Mucosa of stomach (tissue), 1 donor: Measurements from ENCODE around the gene OTUB1.

Experiments used
- H3K27me3 ChIP-seq: one replicate; pipeline ENCODE4 v1.7.0; 2013; ENCODE audit warnings: mild to moderate bottlenecking, low read length; ENCODE audit not compliant: control insufficient read depth, insufficient read depth
- H3K36me3 ChIP-seq: one replicate; pipeline ENCODE4 v1.7.0; 2013; ENCODE audit warnings: low read length; ENCODE audit not compliant: control insufficient read depth, insufficient read depth
- H3K4me1 ChIP-seq: one replicate; pipeline ENCODE4 v1.7.0; 2013; ENCODE audit warnings: mild to moderate bottlenecking, low read length; ENCODE audit not compliant: control insufficient read depth, insufficient read depth
- H3K4me3 ChIP-seq: one replicate; pipeline ENCODE4 v1.7.0; 2013; ENCODE audit warnings: low read length
- H3K9ac ChIP-seq: one replicate; pipeline ENCODE4 v1.7.0; 2013; ENCODE audit warnings: mild to moderate bottlenecking, low read length, moderate library complexity
- H3K9me3 ChIP-seq: one replicate; pipeline ENCODE4 v1.7.0; 2013; ENCODE audit warnings: mild to moderate bottlenecking, low read length, moderate library complexity; ENCODE audit not compliant: control insufficient read depth
- donor health status: Pancreatic carcinoma.

The OTUB1 gene

GRCh38 chr11:64023712-64024710, 37.8 kb downstream of the OTUB1 start:
- Histone ChIP-seq H3K9me3 (no peaks in the 10 kb centered on the region), H3K4me3 (no peak overlapping the region), H3K27me3 (peaks cover 9% of the 10 kb centered on the region), H3K9ac (no peak overlapping the region), H3K4me1 (peaks cover 6% of the 10 kb centered on the region), H3K36me3 (no peaks in the 10 kb centered on the region)

GRCh38 chr11:64025205-64025604, 39.0 kb downstream of the OTUB1 start:
- Histone ChIP-seq H3K4me3 (no peak overlapping the region), H3K36me3 (no peaks in the 10 kb centered on the region), H3K9ac (no peak overlapping the region), H3K9me3 (no peaks in the 10 kb centered on the region), H3K27me3 (peaks cover 8% of the 10 kb centered on the region), H3K4me1 (peaks cover 10% of the 10 kb centered on the region)

- H3K36me3 ChIP-seq = no peaks in the 10 kb centered on the region
Measured at GRCh38 chr11:64026575-64027205, 40.5 kb downstream of the OTUB1 start.

GRCh38 chr11:64027651-64028397, 41.6 kb downstream of the OTUB1 start:
- Histone ChIP-seq H3K27me3 (peaks cover 8% of the 10 kb centered on the region), H3K9ac (no peak overlapping the region), H3K4me1 (peaks cover 13% of the 10 kb centered on the region), H3K9me3 (no peaks in the 10 kb centered on the region), H3K4me3 (no peak overlapping the region), H3K36me3 (no peaks in the 10 kb centered on the region)

More at GRCh38 chr11:64026575-64027205, 40.5 kb downstream of the OTUB1 start:
- peaks cover 8% of the 10 kb centered on the region for H3K27me3 ChIP-seq
- H3K4me1 ChIP-seq = peaks cover 13% of the 10 kb centered on the region
- no peaks in the 10 kb centered on the region for H3K9me3 ChIP-seq
- H3K9ac ChIP-seq = no peak overlapping the region
- no peak overlapping the region for H3K4me3 ChIP-seq

DNA sequence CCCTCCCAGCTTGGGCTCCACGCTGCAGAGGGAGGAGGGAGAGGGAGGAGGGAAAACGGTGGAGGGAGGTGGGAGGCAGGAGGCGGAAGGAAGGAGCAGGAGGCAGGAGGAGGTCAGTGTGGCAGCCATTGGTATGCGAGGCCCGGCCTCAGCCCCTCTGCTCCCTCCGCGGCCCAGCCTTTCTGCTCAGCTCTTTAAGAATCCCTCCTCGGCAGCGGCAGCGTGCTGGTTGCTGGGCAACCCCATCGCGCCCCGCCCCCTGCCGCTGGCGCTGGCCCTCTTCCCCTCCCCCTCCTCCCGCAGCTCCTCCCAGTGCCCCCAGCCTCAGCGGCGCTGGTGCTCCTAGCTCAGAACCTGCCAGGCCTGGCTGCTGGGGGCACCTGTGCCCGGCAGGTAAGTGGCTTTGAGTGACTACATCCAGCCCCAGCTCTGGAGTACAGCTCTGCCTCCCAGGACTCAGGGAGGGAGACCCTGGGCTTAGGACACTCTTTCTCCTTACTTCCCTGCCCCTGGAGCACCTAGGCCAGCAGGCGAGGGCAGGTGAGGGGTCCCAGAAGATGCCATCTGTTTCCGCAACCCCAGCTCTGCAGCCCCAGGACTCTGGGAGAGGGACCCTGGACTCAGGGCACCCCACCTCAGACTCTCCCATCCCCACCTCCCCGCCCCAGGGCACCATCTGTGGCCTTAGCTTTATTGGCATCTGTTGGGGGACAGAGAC, 42.3 kb downstream of the OTUB1 start:
- Histone ChIP-seq H3K4me1 (peaks cover 13% of the 10 kb centered on the region), H3K9ac (no peak overlapping the region), H3K27me3 (peaks cover 11% of the 10 kb centered on the region), H3K4me3 (no peak overlapping the region), H3K36me3 (no peaks in the 10 kb centered on the region), H3K9me3 (no peaks in the 10 kb centered on the region)

DNA sequence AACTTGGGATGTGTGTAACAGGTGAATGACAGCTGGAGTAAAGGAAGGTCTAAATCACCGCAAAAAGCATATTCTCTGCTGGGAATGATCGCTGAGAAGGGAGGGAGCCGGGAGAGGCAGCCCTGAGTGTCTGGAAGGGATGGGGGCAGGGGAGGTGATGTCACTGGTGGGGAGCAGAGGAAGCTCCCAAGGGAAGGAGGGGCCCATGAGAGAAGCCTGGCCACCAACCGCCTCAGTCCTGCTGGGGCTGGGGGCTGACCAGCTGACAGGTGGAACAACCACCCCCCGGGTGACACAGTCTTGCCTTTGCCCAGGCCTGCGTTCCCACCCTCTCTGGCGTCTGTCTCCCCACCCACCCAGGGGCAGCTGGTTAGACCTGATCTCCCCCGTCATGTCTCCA, 43.5 kb downstream of the OTUB1 start:
- no peak overlapping the region for H3K4me3 ChIP-seq
- peaks cover 21% of the 10 kb centered on the region for H3K27me3 ChIP-seq
- no peaks in the 10 kb centered on the region for H3K36me3 ChIP-seq
- no peak overlapping the region for H3K9ac ChIP-seq
- H3K4me1 ChIP-seq = peaks cover 13% of the 10 kb centered on the region
- H3K9me3 ChIP-seq = no peaks in the 10 kb centered on the region

GRCh38 chr11:64031001-64031400, 44.8 kb downstream of the OTUB1 start:
- Histone ChIP-seq H3K9me3 (no peaks in the 10 kb centered on the region), H3K9ac (no peak overlapping the region), H3K4me1 (peaks cover 16% of the 10 kb centered on the region), H3K27me3 (peaks cover 28% of the 10 kb centered on the region), H3K36me3 (no peaks in the 10 kb centered on the region), H3K4me3 (no peak overlapping the region)

DNA sequence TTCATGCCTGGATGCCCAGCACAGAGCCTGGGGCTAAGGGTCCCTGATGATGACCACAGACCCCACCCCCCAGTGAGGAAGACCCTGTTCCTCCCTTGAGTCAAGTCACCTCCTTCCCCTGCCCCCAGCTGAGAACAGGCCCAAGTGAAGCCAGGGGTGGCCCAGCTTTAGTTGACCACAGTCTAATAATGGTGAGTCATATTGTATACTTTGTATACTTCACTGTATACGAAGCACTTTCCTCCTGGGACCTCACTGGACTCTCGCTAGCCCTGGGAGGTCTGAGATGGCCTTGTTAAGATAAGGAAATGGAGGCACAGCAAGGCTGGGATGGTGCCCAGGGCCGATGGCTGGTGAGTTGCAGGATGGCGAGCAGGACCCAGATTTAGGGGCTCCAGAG, 45.8 kb downstream of the OTUB1 start:
- Histone ChIP-seq H3K27me3 (peaks cover 39% of the 10 kb centered on the region), H3K4me3 (no peak overlapping the region), H3K9ac (no peak overlapping the region), H3K36me3 (no peaks in the 10 kb centered on the region), H3K4me1 (peaks cover 13% of the 10 kb centered on the region), H3K9me3 (no peaks in the 10 kb centered on the region)

DNA sequence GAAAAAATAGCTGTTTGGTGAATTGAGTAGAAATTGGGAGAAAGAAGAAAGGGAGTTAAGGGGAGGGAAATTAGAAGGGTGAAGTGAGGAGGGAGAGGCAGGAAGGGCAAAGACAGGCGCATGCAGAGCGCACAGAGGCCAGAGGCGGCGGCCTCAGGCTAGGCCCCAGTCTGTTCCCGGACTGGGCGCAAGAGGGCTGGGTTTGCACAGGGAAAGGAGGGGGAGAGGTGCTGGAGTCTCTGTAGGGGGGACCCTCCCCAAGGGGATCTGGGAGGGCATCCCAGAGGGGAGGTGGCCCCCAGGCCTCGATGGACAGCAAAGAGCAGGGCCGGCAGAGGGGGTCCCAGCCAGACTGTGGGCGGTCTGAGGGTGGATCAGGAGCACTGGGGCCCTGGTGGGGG, 48.2 kb downstream of the OTUB1 start:
- Histone ChIP-seq H3K4me1 (peaks cover 10% of the 10 kb centered on the region), H3K9me3 (no peaks in the 10 kb centered on the region), H3K27me3 (peaks cover 40% of the 10 kb centered on the region), H3K36me3 (no peaks in the 10 kb centered on the region), H3K9ac (no peak overlapping the region), H3K4me3 (no peak overlapping the region)

GRCh38 chr11:64035081-64035524, 48.9 kb downstream of the OTUB1 start:
- Histone ChIP-seq H3K27me3 (peaks cover 40% of the 10 kb centered on the region), H3K36me3 (no peaks in the 10 kb centered on the region), H3K4me1 (peaks cover 7% of the 10 kb centered on the region), H3K9ac (no peak overlapping the region), H3K4me3 (no peak overlapping the region), H3K9me3 (no peaks in the 10 kb centered on the region)

GRCh38 chr11:64035576-64035975, 49.3 kb downstream of the OTUB1 start, which contains the start of gene FLRT1:
TSS of gene FLRT1 (plus strand) at chr11:64035931. CDS start at chr11:64116268, 80,337 bp downstream.
- H3K4me3 ChIP-seq = no peak within 1 kb of the TSS
- H3K36me3 ChIP-seq = no peaks in the 10 kb centered on the region
- no peak within 1 kb of the TSS for H3K9ac ChIP-seq
- H3K4me1 ChIP-seq = peaks cover 3% of the 10 kb centered on the region
- H3K9me3 ChIP-seq = no peaks in the 10 kb centered on the region
- peaks cover 40% of the 10 kb centered on the region for H3K27me3 ChIP-seq
